Kidney (tissue), 14 donors: ENCODE measurements around the gene GJD2. TPM values are rescaled to one million over a fixed set of nuclear protein-coding genes. Genes with fewer than 3 reads are reported as not detected.

Experiments used
- DNase-seq, 5 donors: peaks; one replicate each; pipeline ENCODE4 v3.0.0-alpha.2; 2013 to 2020
- FAIRE-seq: peaks from 2 replicates; lab custom pipeline; 2012; peaks lifted over from hg19 to GRCh38; lab: Jason Lieb, UNC
- H3K27ac ChIP-seq, 2 donors: one replicate each; pipeline ENCODE4 v1.7.0; 2013; ENCODE audit warnings: low read depth in 2 of 2, low read length in 2 of 2, inconsistent platforms in 1 of 2
- H3K27me3 ChIP-seq: one replicate; pipeline ENCODE4 v1.7.1; 2013; ENCODE audit warnings: low read length, inconsistent platforms; ENCODE audit not compliant: control insufficient read depth, insufficient read depth
- H3K36me3 ChIP-seq, 3 donors: one replicate each; pipeline versions ENCODE4 v1.7.0 to v1.7.1; 2013; ENCODE audit warnings: low read length in 3 of 3, control low read depth in 1 of 3, inconsistent platforms in 1 of 3; ENCODE audit not compliant: insufficient read depth in 3 of 3, control insufficient read depth in 2 of 3
- H3K4me1 ChIP-seq, 3 donors: one replicate each; pipeline versions ENCODE4 v1.7.0 to v1.7.1; 2013; ENCODE audit warnings: low read length in 3 of 3, inconsistent platforms in 1 of 3, low read depth in 1 of 3; ENCODE audit not compliant: control insufficient read depth in 2 of 3, insufficient read depth in 2 of 3
- H3K4me3 ChIP-seq, 3 donors: one replicate each; pipeline versions ENCODE4 v1.7.0 to v1.8.1; 2013; ENCODE audit warnings: low read length in 3 of 3, control low read depth in 1 of 3, inconsistent platforms in 1 of 3
- H3K9ac ChIP-seq, 3 donors: one replicate each; pipeline versions ENCODE4 v1.7.0 to v1.7.1; 2013; ENCODE audit warnings: low read length in 3 of 3, control low read depth in 1 of 3, inconsistent platforms in 1 of 3
- H3K9me3 ChIP-seq, 3 donors: one replicate each; pipeline versions ENCODE4 v1.7.0 to v1.7.1; 2013; ENCODE audit warnings: low read length in 3 of 3, control low read depth in 1 of 3, inconsistent platforms in 1 of 3; ENCODE audit not compliant: control insufficient read depth in 2 of 3, insufficient read depth in 1 of 3
- intact Hi-C: fragments of 100-400 bp; cut with DNase I; formaldehyde crosslinking; loops from one replicate; pipeline ENCODE4 v1.11.1; 2022
- polyA plus RNA-seq: library from polyadenylated mRNA; stranded (reverse); fragments of 350-450 nt; fragmentation: Illumina TruSeq; extraction: RNeasy Lipid Tissue Mini Kit (QIAGEN cat#74804); gene quantifications from one replicate; pipeline ENCODE4 v1.2.3, GENCODE V29; 2014; ENCODE audit warnings: low read depth, low replicate concordance; ENCODE audit not compliant: insufficient read depth
- total RNA-seq: library from RNA; stranded (reverse); fragmentation: NEBNext Ultra II Directional; extraction: Animal tissue kit (Norgen Biotek cat#: 25700); gene quantifications from one replicate; pipeline ENCODE4 v1.2.1, GENCODE V29; 2021
- TF ChIP-seq, protein P1 (sequence below): IDR thresholded peaks from 3 replicates; pipeline ENCODE4 v1.5.1; 2012; ENCODE audit warnings: mild to moderate bottlenecking, moderate library complexity, borderline replicate concordance; ENCODE audit not compliant: insufficient read depth; ENCODE audit errors: extremely low read depth
- donor health status: control.
- donor health status: control.
- donor health status: control.
- donor health status: control.
- donor health status: control.
- donor health status: DM: yes; HTN: yes; CAD: no.
- donor health status: Normal renal cell carcinoma (clear cell type).

Gene GJD2
- total and polyA plus RNA-seq, 2 donors from 2014 or later = 0.26 TPM; not detected in 1

DNA sequence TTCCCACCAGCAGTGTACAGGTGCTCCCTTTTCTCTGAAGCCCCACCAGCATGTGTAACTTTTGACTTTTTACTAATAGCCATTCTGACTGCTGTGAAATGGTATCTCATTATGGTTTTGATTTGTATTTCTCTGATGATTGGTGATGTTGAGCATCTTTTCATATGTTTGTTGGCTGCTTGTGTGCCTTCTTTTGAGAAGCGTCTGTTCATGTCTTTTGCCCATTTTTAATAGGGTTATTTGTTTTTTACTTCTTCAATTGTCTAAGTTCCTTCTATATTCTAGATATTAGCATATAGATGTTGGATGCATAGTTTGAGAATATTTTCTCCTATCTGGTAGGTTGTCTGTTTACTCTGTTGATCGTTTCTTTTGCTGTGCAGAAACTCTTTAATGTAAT lies 25.9 kb upstream of the GJD2 start:
- Histone ChIP-seq H3K4me1 (no peaks in the 10 kb centered on the region), H3K9ac (no peak overlapping the region), H3K4me3 (no peak overlapping the region), H3K9me3 (no peaks in the 10 kb centered on the region), H3K27ac (no peak overlapping the region), H3K36me3 (no peaks in the 10 kb centered on the region), H3K27me3 (no peaks in the 10 kb centered on the region)
- DNase-seq (no peak), FAIRE-seq (no peak)
- intact Hi-C loops = no loop called here
- TF ChIP-seq, protein P1, sequence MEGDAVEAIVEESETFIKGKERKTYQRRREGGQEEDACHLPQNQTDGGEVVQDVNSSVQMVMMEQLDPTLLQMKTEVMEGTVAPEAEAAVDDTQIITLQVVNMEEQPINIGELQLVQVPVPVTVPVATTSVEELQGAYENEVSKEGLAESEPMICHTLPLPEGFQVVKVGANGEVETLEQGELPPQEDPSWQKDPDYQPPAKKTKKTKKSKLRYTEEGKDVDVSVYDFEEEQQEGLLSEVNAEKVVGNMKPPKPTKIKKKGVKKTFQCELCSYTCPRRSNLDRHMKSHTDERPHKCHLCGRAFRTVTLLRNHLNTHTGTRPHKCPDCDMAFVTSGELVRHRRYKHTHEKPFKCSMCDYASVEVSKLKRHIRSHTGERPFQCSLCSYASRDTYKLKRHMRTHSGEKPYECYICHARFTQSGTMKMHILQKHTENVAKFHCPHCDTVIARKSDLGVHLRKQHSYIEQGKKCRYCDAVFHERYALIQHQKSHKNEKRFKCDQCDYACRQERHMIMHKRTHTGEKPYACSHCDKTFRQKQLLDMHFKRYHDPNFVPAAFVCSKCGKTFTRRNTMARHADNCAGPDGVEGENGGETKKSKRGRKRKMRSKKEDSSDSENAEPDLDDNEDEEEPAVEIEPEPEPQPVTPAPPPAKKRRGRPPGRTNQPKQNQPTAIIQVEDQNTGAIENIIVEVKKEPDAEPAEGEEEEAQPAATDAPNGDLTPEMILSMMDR = no peak

DNA sequence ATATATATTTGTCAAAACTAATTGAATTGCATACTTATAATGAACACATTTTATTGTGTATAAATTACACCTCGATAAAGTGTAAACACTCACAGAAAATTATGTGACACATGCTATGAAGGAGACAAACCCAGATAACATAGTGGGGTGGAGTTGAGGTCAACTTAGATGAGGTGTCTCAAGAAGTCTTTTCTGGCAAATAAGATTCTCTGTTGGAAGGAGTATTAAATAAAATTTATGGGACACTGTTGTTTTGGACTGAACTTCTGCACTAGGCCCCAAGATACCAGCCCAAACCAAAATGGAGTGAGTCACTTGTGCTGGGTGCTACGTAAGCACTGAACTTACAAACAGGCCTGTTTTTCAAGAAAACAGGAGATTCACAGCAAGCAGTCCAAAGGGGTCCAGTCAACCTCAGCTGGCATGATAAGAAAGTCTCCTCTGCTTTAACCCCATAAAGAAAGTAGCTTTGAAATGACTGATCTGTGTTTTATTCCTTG lies 21.9 kb upstream of the GJD2 start:
- intact Hi-C loops = no loop called here
- DNase-seq = no peak
- H3K27me3 ChIP-seq = no peaks in the 10 kb centered on the region
- no peak overlapping the region for H3K4me3 ChIP-seq
- H3K4me1 ChIP-seq = no peaks in the 10 kb centered on the region
- TF ChIP-seq, protein P1 = no peak
- no peak overlapping the region for H3K27ac ChIP-seq
- FAIRE-seq = no peak
- H3K9me3 ChIP-seq = no peaks in the 10 kb centered on the region
- H3K36me3 ChIP-seq = no peaks in the 10 kb centered on the region
- no peak overlapping the region for H3K9ac ChIP-seq

DNA sequence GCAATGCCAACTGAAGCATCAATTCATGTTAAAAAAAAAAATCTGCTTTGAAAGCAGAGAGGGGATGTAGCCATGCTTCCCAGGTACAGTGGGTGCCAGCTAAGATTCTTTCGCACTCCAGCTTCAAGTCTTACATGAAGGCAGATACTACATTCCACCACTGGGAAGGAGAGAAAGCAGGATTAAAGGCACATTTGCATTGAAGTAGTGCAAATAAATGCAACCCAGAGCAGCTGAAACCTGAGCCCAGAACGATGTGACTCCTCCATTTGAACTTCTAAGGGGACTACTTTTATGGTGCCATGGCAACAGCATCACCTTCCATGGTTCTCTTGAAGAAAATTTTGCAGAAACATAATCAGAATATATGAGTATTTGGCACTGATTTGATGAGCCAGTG lies 19.1 kb upstream of the GJD2 start:
- Histone ChIP-seq H3K27ac (no peak overlapping the region), H3K9ac (no peak overlapping the region), H3K27me3 (no peaks in the 10 kb centered on the region), H3K9me3 (no peaks in the 10 kb centered on the region), H3K36me3 (no peaks in the 10 kb centered on the region), H3K4me3 (no peak overlapping the region), H3K4me1 (no peaks in the 10 kb centered on the region)
- DNase-seq (no peak), FAIRE-seq (no peak)
- TF ChIP-seq, protein P1 = no peak
- intact Hi-C loops = no loop called here

DNA sequence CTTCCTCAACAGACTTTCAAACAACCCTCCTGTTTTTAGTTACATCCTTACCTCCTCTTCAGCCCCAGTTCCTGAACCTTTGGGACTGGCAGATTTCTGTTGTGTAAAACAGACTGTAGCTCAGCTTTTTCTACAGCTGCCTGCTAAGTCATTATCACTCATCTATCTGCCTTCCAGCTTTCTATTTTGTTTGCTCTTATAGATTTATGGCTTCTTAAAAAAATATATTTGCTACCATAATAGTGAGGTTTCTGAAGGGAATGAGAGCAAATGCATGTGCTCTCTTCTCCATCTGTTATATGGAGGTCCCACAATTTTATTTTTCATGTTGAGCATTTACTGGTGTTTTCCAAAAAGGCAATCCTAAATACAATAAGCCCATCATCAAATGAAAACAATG lies 18.2 kb upstream of the GJD2 start:
- no peaks in the 10 kb centered on the region for H3K4me1 ChIP-seq
- no peak overlapping the region for H3K4me3 ChIP-seq
- TF ChIP-seq, protein P1 = no peak
- no peaks in the 10 kb centered on the region for H3K36me3 ChIP-seq
- H3K9me3 ChIP-seq = no peaks in the 10 kb centered on the region
- no peak overlapping the region for H3K27ac ChIP-seq
- FAIRE-seq (no peak), DNase-seq (no peak)
- no peaks in the 10 kb centered on the region for H3K27me3 ChIP-seq
- intact Hi-C loops = no loop called here
- H3K9ac ChIP-seq = no peak overlapping the region
